ENCODE data around the gene AIG1.
"Not testable (repeated sequence)": the region's sequence is repeated elsewhere in the genome, so short reads cannot be mapped to it uniquely, and the experiment has no call there.

AIG1 gene

DNA sequence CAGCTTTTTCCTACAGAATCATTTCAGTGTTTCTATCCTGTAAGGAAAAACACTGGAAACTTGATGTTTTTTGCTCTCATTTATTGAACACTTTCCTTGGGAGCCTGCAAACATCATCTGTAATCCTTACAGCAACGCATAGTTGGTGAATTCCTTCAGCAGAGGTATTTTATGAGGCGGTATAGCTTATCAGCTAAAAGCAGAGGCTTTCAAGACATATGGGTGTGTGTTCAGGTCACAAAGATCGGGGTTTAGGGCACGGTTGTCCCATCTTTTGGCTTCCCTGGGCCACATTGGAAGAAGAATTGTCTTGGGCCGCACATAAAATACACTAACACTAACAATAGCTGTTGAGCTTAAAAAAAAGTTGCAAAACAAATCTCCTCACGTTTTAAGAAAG, 185.0 kb downstream of the AIG1 start:
- H3K4me2 ChIP-seq (ENCODE audit: low read depth, low read length): no peak overlapping the region
- H3K4me3 ChIP-seq (ENCODE audit: low read length): no peak overlapping the region

DNA sequence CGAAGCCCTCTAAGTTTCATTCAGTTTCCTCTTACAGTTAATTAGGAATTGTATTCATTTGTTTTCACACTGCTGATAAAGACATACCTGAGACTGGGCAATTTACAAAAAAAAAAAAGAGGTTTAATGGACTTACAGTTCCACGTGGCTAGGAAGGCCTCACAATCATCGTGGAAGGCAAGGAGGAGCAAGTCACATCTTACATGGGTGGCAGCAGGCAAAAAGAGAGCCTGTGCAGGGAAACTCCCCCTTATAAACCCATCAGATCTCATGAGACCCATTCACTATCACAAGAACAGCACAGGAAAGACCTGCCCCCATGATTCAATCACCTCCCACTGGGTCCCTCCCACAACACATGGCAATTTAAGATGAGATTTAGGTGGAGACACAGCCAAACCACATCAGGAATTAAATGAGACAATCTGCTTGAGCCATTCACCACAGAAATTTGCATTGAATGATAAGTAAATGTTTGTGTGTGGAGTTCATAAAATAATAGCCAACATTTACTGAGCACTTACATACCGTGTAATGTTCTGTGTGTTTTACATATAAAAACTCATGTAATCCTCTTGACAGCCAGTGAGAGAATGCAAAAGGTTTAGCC, 185.6 kb downstream of the AIG1 start:
- not testable (repeated sequence) for H3K4me2 ChIP-seq (ENCODE audit: low read depth, low read length); H3K4me3 ChIP-seq (ENCODE audit: low read length); H3K27ac ChIP-seq (ENCODE audit: low read length); H3K36me3 ChIP-seq (replicated peaks; ENCODE audit: insufficient read depth, low read length); H4K20me1 ChIP-seq (ENCODE audit: insufficient read depth, low read length); H3K4me1 ChIP-seq (ENCODE audit: low read length); H3K79me2 ChIP-seq (ENCODE audit: low read length); H2AFZ ChIP-seq (ENCODE audit: low read length); H3F3A ChIP-seq (ENCODE audit: insufficient read depth, low read length); H3K9me2 ChIP-seq (replicated peaks; ENCODE audit: insufficient read depth, low read length); H3K27me3 ChIP-seq (replicated peaks; ENCODE audit: insufficient read depth, low read length); H3K9me3 ChIP-seq (replicated peaks; ENCODE audit: insufficient read depth, low read length); DNase-seq; H3K9ac ChIP-seq (ENCODE audit: low read length)

More for the DNA sequence above, 185.0 kb downstream of the AIG1 start:
- TF ChIP-seq EZH2phosphoT487 (IDR thresholded peaks at IDR 0.05; ENCODE audit: low read length) (no peak), EZH2 (optimal IDR thresholded peaks at IDR 0.05; ENCODE audit: low read depth, low read length) (no peak), CTCF (IDR thresholded peaks at IDR 0.05; ENCODE audit: low read length) (no peak)
- Histone ChIP-seq H3K4me1 (ENCODE audit: low read length) (no peaks in the 10 kb centered on the region), H3K27ac (ENCODE audit: low read length) (no peak overlapping the region), H3K9me2 (replicated peaks; ENCODE audit: insufficient read depth, low read length) (no peaks in the 10 kb centered on the region), H3K27me3 (replicated peaks; ENCODE audit: insufficient read depth, low read length) (no peaks in the 10 kb centered on the region), H3K9me3 (replicated peaks; ENCODE audit: insufficient read depth, low read length) (no peaks in the 10 kb centered on the region), H3F3A (ENCODE audit: insufficient read depth, low read length) (no peaks in the 10 kb centered on the region), H3K9ac (ENCODE audit: low read length) (no peak overlapping the region), H3K79me2 (ENCODE audit: low read length) (no peaks in the 10 kb centered on the region), H4K20me1 (ENCODE audit: insufficient read depth, low read length) (no peaks in the 10 kb centered on the region), H2AFZ (ENCODE audit: low read length) (no peak overlapping the region), H3K36me3 (replicated peaks; ENCODE audit: insufficient read depth, low read length) (no peaks in the 10 kb centered on the region)
- DNase-seq: no peak

DNA sequence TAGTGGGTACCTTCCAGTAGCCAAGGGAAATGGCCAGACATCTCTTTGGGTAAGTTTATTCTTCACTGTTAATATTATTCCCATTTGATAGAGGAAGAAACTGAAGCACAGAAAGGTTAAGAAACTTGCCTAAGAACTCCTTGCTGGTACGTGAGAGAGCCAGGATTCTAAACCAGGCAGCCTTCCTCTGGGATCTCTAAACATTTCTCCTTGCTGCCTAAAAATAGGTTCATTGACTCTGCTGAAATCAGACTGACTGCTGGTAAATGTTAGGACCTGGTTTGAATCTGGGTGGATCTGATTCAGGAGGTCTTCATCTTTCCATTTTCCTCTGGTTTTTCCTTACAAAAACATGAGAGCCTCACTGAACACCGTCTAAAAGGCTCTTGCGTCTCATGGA, 186.9 kb downstream of the AIG1 start:
- H2AFZ ChIP-seq (ENCODE audit: low read length): no peak overlapping the region
- no peaks in the 10 kb centered on the region for H3K27me3 ChIP-seq (replicated peaks; ENCODE audit: insufficient read depth, low read length)
- H3K36me3 ChIP-seq (replicated peaks; ENCODE audit: insufficient read depth, low read length): no peaks in the 10 kb centered on the region
- H3K4me2 ChIP-seq (ENCODE audit: low read depth, low read length): no peak overlapping the region
- no peaks in the 10 kb centered on the region for H3K9me3 ChIP-seq (replicated peaks; ENCODE audit: insufficient read depth, low read length)
- no peaks in the 10 kb centered on the region for H3K79me2 ChIP-seq (ENCODE audit: low read length)
- TF ChIP-seq EZH2 (optimal IDR thresholded peaks at IDR 0.05; ENCODE audit: low read depth, low read length) (no peak), EZH2phosphoT487 (IDR thresholded peaks at IDR 0.05; ENCODE audit: low read length) (no peak), CTCF (IDR thresholded peaks at IDR 0.05; ENCODE audit: low read length) (no peak)
- H3K27ac ChIP-seq (ENCODE audit: low read length): no peak overlapping the region
- DNase-seq: no peak
- no peaks in the 10 kb centered on the region for H3K9me2 ChIP-seq (replicated peaks; ENCODE audit: insufficient read depth, low read length)
- no peak overlapping the region for H3K4me3 ChIP-seq (ENCODE audit: low read length)
- no peaks in the 10 kb centered on the region for H4K20me1 ChIP-seq (ENCODE audit: insufficient read depth, low read length)
- no peaks in the 10 kb centered on the region for H3K4me1 ChIP-seq (ENCODE audit: low read length)
- no peaks in the 10 kb centered on the region for H3F3A ChIP-seq (ENCODE audit: insufficient read depth, low read length)
- H3K9ac ChIP-seq (ENCODE audit: low read length): no peak overlapping the region

- Histone ChIP-seq H3K4me2 (ENCODE audit: low read depth, low read length) (no peak overlapping the region), H3F3A (ENCODE audit: insufficient read depth, low read length) (no peaks in the 10 kb centered on the region), H3K36me3 (replicated peaks; ENCODE audit: insufficient read depth, low read length) (no peaks in the 10 kb centered on the region), H3K9ac (ENCODE audit: low read length) (no peak overlapping the region), H3K27me3 (replicated peaks; ENCODE audit: insufficient read depth, low read length) (no peaks in the 10 kb centered on the region), H3K4me3 (ENCODE audit: low read length) (no peak overlapping the region), H3K9me2 (replicated peaks; ENCODE audit: insufficient read depth, low read length) (no peaks in the 10 kb centered on the region), H3K79me2 (ENCODE audit: low read length) (no peaks in the 10 kb centered on the region), H3K27ac (ENCODE audit: low read length) (no peak overlapping the region), H3K4me1 (ENCODE audit: low read length) (no peaks in the 10 kb centered on the region), H4K20me1 (ENCODE audit: insufficient read depth, low read length) (no peaks in the 10 kb centered on the region), H3K9me3 (replicated peaks; ENCODE audit: insufficient read depth, low read length) (no peaks in the 10 kb centered on the region), H2AFZ (ENCODE audit: low read length) (no peak overlapping the region)
- TF ChIP-seq CTCF (IDR thresholded peaks at IDR 0.05; ENCODE audit: low read length): no peak
- TF ChIP-seq EZH2 (optimal IDR thresholded peaks at IDR 0.05; ENCODE audit: low read depth, low read length): no peak
- TF ChIP-seq EZH2phosphoT487 (IDR thresholded peaks at IDR 0.05; ENCODE audit: low read length): no peak
- no peak for DNase-seq
Measured at GRCh38 chr6:143248359-143248758, 187.7 kb downstream of the AIG1 start.

Data from MM.1S (cell line).